SKM-1 treated with dmso at 0.1 percent for 144 hours (cell line): ENCODE data around the gene ROR2.

Experiments used
- DNase-seq: peaks from one replicate; lab custom pipeline; 2025; ENCODE audit not compliant: unreplicated experiment; lab: John Stamatoyannopoulos, UW

ROR2 gene

GRCh38 chr9:91724609-91725505, 225.2 kb downstream of the ROR2 start:
- no peak for DNase-seq

- no peak for DNase-seq
These were observed 226.0 kb downstream of the ROR2 start for GRCh38 chr9:91724068-91724440.

- no peak for DNase-seq
These were observed 226.5 kb downstream of the ROR2 start for GRCh38 chr9:91723420-91724067.

- DNase-seq: peak; percentile 62
These were observed 229.0 kb downstream of the ROR2 start for GRCh38 chr9:91720751-91721705.

DNA sequence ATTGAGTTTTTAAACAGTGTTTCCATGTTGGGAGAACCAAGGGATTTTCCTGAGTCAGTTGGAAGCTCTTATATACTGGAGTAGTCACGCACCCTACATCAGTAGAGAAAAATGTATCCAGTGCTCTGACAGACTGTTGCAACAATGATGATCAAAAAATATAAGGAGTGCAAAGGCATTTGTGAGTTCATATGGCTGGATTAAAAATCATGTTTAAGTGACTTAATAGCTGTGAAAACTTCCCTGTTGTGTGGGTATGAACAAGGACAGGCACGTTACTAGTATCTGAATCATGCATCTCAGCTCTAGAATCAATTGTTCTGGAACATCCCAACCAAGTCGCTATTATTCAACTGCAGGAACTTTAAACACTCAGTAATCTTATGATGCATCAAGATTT, 229.7 kb downstream of the ROR2 start:
- DNase-seq: no peak

DNA sequence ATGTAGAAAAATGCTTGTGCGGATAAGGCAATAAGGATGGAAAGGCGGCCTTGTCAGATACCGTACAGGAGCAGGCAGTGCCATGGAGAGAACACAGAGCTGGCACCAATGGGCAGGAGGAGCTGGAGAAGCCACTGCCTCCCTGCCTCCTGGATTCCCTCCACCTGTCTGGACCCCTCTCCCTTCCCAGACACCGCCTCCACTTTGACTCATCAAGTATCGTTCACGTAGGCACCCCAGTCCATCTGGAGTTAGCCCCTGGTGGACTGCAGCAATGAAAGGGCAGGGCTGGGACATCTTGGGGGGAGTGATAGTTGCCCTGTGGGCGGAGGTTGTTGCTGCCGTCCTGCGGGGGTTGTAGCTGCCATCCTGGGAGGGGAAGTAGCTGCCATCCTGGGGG, 232.0 kb downstream of the ROR2 start:
- no peak for DNase-seq

DNA sequence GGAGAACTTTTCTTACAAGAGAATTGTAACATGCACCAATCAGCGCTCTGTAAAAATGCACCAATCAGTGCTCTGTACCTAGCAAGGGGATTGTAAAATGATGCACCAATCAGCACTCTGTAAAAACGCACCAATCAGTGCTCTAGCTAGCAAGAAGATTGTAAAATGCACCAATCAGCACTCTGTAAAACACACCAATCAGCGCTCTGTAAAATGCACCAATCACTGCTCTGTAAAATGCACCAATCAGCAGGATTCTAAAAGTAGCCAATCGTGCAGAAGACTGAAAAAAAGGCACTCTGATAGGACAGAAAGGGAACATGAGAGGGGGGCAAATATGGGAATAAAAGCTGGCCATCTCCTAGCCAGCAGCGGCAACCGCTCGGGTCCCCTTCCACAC, 233.2 kb downstream of the ROR2 start:
- DNase-seq: no peak

DNA sequence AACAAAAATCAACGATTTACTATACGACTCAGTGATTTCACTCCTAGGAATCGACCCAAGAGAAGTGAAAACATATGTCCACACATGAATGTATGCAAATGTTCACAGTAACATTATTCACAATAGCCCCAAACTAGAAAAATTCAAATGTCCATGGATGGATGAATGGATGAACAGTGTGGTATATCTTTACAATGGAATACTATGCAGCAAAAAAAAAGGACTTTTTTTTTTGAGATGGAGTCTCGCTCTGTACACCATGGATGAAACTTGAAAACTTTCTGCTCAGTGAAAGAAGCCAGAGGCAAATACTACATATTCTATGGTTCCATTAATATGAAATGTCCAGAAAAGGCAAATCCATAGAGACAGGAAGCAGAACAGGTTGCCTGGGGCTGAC, 233.8 kb downstream of the ROR2 start:
- DNase-seq: no peak

GRCh38 chr9:91714874-91715615, 235.0 kb downstream of the ROR2 start:
- DNase-seq: no peak

DNA sequence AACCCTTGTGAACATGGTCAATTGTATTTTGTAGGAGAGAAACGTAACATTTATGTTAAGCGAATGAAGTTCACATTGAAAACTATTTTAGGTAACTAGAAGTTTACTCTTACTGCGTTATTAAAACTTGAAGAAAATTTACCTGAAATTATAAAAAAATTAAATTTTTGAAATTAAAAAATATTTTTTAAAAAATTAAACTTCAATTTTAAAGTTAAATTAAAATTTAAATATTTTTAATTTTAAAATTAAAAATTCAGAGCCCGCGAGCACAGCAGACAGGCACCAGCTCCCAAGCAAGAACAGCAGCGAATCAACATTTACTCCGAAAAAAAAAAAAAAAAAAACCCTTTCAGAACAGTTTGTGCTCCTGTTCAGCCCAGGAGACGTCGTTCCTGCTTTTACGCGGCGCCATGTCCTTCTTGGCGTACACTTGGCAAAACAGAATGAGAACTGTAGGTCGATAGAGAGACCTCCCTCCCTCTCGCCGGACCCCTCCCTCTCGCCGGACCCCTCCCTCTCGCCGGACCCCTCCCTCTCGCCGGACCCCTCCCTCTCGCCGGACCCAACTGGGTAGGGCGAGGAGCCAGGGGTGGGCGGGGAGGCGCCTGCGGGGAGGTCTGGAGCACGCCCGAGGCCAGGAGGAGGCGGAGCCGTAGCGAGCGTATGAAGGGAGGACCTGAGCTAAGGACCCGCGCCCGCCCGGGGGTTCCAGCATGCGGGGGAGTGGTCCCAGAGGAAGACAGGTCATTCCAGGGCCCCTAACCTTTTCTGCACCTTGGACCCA, 235.8 kb downstream of the ROR2 start:
- DNase-seq: no peak

GRCh38 chr9:91712811-91713210, 237.2 kb downstream of the ROR2 start:
- DNase-seq: no peak

DNA sequence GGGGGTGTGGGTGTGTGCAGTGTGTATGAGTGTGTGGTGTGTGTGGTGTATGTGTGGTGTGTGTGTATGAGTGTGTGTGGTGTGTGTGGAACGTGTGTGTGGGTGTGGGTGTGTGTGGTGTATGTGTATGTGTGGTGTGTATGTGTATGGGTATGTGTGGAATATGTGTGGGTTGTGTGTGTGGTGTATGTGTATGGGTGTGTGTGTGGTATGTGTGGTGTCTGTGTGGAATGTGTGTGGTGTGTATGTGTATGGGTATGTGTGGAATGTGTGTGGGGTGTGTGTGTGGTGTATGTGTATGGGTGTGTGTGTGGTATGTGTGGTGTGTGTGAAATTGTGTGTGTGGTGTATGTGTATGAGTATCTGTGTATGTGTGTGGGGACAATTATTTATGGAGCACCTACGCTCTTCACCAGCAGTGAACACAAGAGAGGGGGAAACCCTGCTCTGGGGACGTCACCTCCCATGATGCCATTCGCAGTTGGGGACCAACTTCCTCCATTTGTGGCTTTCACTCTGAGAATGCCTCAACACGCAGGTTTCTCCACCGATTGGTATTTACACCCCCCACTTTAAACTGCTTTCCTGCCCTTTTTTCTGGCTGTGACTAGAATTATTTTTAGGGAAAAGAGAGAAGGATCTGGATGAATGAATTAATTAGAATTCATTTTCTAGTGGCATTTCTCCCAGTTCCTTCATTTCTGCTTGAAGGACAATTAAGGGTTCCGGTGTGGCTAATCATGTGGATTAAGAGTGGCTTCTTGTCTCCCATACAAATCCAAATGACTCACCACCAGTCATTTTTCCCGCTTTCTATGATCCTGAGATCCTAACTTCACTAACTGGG, 238.1 kb downstream of the ROR2 start:
- DNase-seq: peak; percentile 43

- no peak for DNase-seq
These were observed 239.9 kb downstream of the ROR2 start for GRCh38 chr9:91710158-91710557.

DNA sequence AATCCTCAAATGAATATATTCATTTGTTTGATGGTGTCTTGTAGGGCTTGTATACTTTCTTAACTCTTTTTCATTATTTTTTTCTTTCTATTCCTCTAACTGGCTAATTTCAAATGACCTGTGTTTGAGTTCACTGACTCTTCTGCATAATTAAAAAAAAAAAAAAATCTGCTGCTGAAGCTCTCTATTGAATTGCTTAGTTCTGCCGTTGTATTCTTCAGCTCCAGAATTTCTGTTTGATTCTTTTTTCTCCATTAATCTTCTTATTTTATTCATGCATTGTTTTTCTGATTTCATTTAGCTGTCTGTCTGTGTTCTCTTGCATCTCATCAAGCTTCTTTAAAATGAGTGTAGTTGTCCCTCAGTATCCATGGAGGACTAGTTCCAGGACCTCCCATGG, 244.6 kb downstream of the ROR2 start:
- DNase-seq: no peak

- no peak for DNase-seq
These were observed 249.6 kb downstream of the ROR2 start for GRCh38 chr9:91700475-91700874.

- DNase-seq: no peak
These were observed 251.8 kb downstream of the ROR2 start for GRCh38 chr9:91698266-91698665.

GRCh38 chr9:91697201-91697600, 252.8 kb downstream of the ROR2 start:
- DNase-seq: no peak

DNA sequence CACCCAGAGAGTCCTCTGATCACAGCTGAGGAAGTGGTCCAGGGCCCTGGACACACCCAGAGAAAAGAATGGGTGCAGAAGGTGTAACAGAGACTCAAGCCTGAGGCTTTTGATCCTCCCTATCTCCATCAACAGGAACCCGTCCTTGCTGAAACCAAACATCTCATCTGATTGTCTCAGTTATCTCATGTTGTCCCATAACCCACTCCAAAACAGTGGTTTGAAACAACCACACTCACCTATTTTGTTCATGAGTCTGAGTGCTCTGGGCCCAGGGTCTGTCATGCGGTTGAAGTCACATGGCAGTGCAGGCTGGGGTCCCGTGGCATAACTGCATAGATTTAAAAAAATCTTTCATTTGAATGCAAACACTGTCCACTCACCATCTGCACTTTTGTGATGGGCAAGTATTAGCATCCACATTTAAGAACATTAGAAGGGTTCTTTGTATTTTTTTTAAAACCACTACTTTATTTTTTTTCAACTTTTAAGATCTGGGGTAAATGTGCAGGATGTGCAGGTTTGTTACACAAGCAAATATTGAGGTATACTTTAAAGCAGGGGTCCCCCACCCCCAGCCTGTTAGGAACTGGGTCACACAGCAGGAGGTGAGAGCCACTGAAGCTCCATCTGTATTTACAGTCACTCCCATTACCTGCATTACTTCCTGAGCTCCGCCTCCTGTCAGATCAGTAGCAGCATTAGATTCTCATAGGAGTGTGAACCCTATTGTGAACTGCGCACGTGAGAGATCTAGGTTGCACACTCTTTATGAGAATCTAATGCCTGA, 255.8 kb downstream of the ROR2 start:
- no peak for DNase-seq
